ENCODE measurements around the gene PSMG2. TPM values are rescaled to one million over a fixed set of nuclear protein-coding genes. Genes with fewer than 3 reads are reported as not detected.

Gene PSMG2
- total RNA-seq, 4 donors from 2014 or later: 65.7 to 86.1 (median 69.7) TPM

GRCh38 chr18:12774982-12775381, 72.1 kb downstream of the PSMG2 start:
- Histone ChIP-seq H3K27ac (no peak overlapping the region), H3K27me3 (no peaks in the 10 kb centered on the region), H3K9me3 (no peaks in the 10 kb centered on the region), H3K4me3 (replicated peaks in 1 of 3) (no peak overlapping the region), H3K4me1 (no peaks in the 10 kb centered on the region), H3K36me3 (no peaks in the 10 kb centered on the region)
- intact Hi-C loops (cut with DNase I): no loop called here
- DNase-seq: no peak
- 87% methylated on average over 9 of the region's 9 CpGs for WGBS, 2 donors
- TF ChIP-seq, protein P1, sequence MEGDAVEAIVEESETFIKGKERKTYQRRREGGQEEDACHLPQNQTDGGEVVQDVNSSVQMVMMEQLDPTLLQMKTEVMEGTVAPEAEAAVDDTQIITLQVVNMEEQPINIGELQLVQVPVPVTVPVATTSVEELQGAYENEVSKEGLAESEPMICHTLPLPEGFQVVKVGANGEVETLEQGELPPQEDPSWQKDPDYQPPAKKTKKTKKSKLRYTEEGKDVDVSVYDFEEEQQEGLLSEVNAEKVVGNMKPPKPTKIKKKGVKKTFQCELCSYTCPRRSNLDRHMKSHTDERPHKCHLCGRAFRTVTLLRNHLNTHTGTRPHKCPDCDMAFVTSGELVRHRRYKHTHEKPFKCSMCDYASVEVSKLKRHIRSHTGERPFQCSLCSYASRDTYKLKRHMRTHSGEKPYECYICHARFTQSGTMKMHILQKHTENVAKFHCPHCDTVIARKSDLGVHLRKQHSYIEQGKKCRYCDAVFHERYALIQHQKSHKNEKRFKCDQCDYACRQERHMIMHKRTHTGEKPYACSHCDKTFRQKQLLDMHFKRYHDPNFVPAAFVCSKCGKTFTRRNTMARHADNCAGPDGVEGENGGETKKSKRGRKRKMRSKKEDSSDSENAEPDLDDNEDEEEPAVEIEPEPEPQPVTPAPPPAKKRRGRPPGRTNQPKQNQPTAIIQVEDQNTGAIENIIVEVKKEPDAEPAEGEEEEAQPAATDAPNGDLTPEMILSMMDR (IDR thresholded peaks at IDR 0.05): no peak
- no peak for TF ChIP-seq POLR2A (IDR thresholded peaks at IDR 0.05)

Small RNAs within 50 kb of the gene (small RNA-seq; reads per million reads assigned to genes)
- not detected for gene RF00019

Other genes with a start within 250 kb of the PSMG2 start
- gene SPIRE1, start 44.9 kb upstream of the PSMG2 start, total RNA-seq: 10 to 100 TPM; 25.3 to 39.5 (median 30.6) TPM
- 10 to 100 TPM in 1 of 4 donors, 1 to 10 TPM in 3; 7.0 to 10.0 (median 9.3) TPM for gene CEP76, start 319 bp upstream of the PSMG2 start, total RNA-seq
- 10 to 100 TPM; 33.1 to 45.3 (median 37.7) TPM for gene PTPN2, start 181.2 kb downstream of the PSMG2 start, total RNA-seq
- gene SEH1L, start 245.0 kb downstream of the PSMG2 start, total RNA-seq: 10 to 100 TPM; 26.8 to 48.6 (median 34.9) TPM

Data from thyroid gland (tissue), 4 donors.